Endothelial cell of hepatic sinusoid (primary cell): ENCODE results near the gene FAM209B.
"Not testable (repeated sequence)": the region's sequence is repeated elsewhere in the genome, so short reads cannot be mapped to it uniquely, and the experiment has no call there.

Source experiments
- in situ Hi-C: cut with HindIII; loops from 2 replicates; pipeline ENCODE4 v1.10.0; 2017; ENCODE audit warnings: low sequenced_read_pairs

Gene FAM209B

DNA sequence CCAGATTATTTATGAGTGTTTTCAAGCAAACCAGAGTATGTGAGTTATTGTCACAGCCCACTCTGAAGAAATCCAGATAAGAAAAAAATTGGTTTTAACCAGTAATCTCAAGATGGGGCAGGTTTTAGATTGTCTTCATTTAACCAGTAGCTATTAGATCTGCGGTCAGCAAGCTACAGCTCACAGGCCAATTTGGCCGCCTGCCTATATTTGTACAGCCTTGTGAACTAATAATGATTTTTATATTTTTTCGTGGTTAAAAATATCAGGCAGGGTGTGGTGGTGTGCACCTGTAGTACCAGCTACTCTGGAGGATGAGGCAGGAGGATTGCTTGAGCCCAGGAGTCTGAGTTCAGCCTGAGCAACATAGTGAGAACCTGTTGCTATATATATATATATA is 5.0 kb downstream of the FAM209B start:
- in situ Hi-C loops, result no loop called here

DNA sequence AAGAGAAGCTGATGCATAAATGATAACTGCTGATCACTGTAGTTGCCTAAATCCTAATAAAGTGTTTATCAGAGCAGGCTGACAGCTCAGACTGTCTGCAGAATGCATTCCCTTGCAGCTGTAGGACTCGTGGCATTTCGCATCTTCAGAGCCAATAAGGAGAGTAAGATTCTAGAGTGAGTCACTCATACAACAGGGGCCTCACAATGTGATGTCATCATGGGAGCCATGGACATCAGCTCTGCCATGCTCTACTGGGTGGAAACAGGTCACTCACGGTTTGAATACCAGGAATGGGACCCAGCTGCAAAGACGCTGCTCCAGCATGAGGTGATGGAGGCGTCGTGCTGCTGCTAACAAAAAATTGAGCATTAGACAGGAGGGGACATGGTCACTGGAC is 7.4 kb downstream of the FAM209B start:
- in situ Hi-C loops, result no loop called here

DNA sequence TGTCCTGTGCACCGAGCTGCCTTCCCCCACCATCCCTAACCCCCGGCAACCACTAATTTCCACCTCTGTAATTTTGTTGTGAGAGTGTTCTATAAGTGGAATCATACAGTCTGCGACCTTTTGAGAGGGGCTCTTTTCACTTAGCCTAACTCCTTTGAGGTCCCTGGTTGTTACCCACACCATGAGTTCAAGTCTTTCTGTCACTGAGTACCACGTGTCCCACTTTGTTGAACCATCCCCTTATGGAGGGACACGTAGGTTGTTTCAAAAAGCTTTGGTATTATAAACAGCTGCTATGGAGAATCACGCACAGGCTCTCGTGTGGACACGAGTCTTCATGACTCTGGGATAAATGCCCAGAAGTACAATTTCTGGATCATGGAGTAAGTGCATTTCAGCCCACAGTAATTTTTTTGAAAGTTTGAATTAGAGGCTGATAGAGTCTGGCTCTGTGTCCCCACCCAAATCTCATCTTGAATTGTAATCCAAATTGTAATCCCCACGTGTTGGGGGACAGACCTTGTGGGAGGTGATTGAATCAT is 9.5 kb downstream of the FAM209B start:
- in situ Hi-C loops, result no loop called here

DNA sequence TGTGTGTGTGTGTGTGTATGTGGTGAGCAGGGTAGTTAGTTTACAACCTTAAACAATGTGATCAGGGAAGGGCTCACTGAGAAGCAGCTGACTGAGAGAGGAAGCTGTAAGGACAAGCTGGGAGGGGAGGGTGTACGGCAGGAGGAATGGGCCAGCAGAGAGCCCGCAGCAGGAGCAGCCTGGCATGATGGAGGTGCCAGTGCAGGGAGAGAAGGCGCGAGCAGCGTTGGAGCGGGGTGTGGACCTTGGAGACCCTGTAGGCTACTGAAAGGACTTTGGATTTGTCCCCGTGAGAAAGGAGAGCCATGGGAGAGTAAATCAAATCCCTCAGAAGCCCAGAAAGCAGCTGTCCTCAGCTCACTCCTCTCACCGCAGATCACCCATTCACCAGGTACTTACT is 18.5 kb downstream of the FAM209B start:
- in situ Hi-C loops, result no loop called here

DNA sequence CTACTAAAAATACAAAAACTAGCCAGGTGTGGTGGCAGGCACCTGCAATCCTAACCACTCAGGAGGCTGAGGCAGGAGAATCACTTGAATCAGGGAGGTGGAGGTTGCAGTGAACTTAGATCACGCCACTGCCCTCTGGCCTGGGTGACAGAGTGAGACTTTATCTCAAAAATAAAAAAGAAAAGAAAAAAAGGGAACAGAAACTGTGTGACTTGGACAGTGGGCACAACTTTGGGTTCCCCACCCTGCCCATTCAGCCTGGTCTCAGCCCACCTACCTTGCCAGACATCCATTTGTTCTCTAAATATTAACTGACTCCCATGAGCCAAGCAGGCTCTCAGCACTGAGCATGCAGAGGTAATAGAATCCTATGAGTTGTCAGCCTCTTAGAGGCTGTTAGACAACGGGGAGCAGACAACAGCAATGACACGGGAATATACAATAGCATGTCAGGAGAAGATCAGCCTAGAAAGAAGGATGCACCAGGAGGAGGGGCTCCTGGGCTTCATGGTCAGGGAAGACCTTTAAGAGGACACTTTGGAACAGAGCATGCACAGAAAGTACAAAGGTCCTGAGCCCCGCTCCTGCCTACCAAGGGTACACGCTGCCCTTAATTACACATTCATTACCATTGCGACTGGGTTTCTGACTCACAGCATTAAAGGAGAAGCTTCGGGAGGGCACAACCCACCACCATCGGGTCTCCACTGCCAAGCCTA is 20.0 kb downstream of the FAM209B start:
- in situ Hi-C loops, result no loop called here

DNA sequence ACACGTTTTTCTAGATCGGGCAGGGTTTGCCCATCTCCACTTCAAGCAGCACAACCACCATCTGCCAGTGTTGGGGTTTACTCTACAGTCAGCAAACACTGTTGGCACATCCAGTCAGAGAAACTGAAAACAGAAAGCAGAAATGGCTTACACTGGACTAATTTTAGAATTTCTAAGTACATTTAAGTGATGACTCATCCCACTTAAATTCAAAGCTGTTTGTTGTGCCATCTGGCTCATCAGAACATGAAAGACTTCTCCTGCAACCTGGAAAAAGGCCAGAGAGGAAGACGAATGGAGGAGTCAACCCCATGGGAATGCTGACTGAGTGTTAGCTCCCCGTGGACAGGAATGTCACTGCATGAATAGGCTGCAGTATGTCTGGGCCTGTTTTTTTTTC is 21.8 kb downstream of the FAM209B start:
- in situ Hi-C loops, result no loop called here

DNA sequence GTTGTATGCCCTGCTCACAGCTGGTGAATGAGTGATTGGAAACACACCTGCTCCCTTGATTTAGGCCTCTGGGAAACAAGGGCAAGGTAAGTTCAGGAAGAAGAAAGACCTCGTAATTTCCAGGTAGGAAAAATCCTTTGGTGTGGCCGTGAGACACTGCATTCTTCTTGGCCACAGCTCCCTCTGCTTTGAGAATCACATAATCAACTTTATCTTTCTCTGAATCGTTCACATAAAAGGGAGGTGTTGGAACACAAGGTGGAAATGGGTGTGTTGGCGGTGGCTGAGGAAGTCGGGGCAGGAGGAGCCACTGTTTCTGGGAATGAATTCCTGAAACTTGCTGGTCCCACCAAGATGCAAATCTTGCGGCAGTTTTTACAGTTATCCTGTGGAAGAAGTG is 25.9 kb downstream of the FAM209B start:
- in situ Hi-C loops, result no loop called here

DNA sequence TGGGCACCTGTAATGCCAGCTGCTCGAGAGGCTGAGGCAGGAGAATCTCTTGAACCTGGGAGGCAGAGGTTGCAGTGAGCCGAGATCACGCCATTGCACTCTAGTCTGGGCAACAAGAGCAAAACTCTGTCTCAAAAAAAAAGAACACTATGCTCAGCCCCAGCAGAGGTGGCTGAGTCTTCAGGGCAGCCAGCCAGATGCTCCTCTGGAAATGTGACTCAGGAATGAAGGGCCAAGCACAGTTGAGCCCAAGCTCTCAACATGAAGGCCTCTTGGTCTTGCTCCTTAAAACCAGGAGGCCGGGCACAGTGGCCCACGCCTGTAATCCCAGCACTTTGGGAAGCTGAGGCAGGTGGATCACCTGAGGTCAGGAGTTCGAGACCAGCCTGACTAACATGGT is 31.5 kb downstream of the FAM209B start:
- in situ Hi-C loops, result not testable (repeated sequence)

DNA sequence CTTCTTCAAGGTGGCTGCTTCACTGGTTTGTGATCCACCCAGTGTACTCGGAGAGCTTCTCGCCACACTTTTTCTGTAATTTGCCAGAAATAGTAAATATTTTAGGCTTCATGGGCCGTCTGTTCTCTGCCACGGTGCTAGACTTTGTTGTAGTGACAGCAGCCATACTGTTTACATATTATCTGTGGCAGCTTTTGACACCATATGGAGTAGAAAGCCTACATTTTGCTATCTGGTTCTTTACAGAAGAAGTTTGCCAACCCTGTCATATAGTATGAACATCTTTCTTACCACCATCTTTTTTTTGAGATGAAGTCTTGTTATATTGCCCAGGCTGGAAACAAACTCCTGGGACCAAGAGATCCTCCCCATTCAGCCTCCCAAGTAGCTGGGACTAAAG is 32.5 kb downstream of the FAM209B start:
- in situ Hi-C loops, result no loop called here

DNA sequence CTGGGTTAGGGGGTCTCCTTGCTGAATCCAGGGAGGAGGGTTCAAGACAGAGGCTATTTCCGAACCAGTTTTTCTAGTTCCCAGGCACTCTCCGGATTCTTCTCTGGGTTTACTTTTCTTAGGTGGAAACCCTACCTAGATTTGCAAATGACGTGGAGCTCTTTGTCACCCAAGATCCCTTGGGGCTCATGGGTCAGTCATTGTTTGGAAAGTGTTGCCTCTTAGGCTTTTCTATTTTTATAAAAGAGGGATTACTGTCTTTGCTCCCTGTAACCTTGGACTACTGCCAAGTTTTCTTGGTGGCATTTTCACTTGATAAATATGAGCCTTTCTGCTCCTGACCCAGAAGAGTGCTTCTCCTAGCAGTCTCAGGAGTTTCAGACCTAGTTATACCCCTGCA is 33.6 kb downstream of the FAM209B start:
- in situ Hi-C loops, result no loop called here

DNA sequence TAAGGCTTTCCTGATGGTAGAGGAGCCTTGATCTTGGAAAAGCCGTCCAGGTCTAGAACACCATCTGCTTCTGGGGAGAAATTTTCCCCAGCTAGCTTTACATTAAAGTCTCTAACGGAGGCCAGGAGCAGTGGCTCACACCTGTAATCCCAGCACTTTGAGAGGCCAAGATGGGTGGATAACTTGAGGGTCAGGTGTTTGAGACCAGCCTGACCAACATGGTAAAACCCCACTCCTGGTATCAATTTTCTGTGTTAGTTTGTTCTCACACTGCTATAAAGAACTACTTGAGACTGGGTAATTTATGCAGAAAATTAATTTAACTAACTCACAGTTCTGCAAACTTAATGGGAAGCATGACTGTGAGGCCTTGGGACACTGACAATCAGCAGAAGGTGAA is 37.8 kb downstream of the FAM209B start:
- in situ Hi-C loops, result no loop called here

DNA sequence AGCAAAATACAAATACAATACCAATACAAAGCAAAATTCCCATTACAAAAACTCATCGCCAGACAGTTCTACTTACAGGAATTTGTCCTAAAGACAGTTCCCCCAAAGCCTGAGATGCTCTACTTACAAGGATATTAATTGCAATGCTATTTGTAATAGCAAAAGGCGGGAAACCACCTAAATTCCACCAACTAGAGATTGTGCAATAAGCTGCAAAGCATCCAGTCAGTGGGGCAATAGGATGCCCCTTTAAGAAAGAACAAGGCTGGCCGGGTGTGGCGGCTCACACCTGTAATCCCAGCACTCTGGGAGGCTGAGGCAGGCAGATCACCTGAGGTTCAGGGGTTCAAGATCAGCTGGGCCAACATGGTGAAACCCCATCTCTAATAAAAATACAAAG is 39.1 kb downstream of the FAM209B start:
- in situ Hi-C loops, result no loop called here

DNA sequence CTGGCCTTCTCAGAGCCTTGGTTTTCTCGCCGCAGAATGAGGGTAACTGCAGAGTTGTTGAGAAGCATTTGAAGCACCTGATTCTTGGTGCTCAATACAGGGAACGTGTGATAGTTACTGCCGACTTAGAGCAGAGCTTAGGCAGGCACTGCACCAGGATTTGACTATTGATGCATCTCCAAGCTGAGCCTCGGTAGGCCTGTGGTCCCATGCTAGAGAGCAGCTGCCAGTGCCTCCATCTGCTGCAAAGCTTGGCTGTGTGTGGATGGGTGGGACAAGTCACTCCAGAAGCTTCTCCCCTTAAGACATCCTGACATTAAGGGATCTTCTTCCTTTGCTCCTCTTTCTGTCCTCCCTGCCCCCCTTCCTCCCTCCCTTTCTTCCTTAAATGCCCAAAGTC is 40.9 kb downstream of the FAM209B start:
- in situ Hi-C loops, result no loop called here

DNA sequence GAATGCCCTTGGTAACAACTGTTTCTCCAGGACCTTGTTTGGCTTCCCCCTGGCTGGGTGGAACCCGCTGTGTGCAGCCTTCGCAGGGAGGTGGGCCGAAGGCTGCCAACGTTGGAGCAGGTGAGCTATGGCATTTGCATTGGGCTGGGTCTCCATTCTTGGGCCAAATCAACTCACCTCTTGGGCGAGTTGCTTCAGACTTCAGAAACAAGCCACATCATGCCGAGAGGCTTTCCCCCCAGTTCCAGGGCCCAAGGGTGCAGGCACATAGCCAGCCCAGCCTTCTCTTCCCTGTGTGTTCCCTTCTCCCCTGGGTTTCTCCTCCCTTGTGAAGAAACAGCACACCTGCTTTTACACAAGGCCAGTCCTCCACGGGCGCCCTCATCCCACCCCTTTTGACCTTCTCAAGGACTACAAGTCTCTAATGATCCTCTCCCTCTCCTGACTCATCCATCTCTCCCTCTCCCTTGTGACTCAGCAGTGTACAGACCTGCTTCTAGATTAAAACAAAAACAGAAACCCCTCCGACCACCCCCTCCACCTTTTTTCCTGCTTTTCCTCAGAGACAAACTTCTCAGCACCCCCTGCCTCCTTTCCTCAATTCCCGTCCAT is 41.6 kb downstream of the FAM209B start:
- in situ Hi-C loops, result no loop called here

DNA sequence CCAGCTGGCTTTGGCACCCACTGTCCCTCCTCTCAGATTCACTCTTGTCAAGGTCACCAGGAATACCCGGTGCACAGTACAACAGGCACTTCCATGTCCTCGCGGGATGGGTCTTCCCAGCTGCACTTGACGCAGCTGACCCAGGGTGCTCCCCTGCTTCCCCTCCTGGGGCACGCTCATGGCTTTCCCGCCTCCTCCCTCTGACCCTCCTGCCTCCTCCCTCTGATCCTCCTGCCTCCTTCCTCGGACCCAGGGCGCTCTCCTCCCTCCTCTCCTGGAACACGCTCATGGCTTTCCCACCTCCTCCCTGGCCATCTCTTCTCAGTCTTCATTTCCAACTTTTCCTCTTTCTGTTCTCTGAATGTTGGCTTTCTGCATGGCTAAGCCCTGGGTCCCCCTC is 42.1 kb downstream of the FAM209B start:
- in situ Hi-C loops, result no loop called here

DNA sequence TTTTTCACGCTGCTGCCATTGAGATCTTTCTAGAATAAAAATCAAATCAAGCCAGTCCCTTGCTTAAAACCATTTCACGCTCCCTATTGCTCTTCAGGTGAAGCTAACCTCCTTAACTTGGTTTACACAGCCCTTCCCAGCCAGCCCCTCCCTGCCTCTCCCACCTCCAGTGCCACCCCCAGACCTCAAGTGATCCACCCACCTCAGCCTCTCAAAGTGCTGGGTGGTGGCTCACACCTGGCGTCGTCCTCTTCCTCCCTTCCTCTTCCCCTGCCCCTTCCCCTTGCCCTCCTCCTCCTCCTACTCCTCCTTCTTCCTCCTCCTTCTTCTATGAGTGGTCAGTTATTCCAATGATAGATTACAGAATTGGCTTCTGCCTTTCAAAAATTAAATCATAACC is 42.9 kb downstream of the FAM209B start:
- in situ Hi-C loops, result no loop called here

DNA sequence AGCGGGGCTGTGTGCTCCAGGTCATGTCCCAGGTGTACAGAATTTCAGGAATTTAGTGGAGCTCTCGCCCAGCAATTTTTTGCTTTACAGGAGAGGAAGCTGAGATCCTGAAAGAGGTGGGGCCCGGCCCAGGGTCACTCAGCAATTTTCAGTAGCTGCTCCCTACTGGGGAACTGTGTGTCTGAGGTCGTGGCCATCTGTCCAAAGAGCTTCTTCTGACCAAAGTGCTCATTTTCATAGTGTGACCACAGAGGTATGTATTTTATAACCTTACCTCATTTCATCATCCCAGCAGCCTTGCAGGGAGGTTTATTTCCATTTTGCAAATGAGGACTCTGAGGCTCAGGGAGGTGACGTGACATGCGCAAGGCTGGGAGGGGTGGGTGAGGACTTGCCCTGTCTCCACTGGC is 46.3 kb downstream of the FAM209B start:
- in situ Hi-C loops, result no loop called here

DNA sequence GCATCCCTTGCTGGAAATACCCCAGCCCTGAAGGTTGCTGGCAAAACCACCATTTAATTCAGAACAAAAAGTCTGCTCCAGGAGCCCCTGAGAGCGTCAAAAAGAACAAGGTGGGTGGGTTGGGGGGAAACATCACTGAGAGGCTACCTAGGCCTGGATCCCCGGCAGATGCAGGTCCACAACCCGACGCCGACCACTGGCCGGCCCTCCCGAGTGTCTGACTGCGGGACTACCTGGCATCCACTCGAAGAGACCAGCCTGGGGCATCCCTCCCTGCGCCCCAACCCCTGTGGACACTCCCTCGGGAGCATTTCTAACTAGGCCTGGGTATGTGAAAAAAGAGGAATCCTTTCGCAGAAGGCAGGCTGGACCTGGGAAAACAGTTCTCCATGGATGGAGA is 47.2 kb downstream of the FAM209B start:
- in situ Hi-C loops, result no loop called here

DNA sequence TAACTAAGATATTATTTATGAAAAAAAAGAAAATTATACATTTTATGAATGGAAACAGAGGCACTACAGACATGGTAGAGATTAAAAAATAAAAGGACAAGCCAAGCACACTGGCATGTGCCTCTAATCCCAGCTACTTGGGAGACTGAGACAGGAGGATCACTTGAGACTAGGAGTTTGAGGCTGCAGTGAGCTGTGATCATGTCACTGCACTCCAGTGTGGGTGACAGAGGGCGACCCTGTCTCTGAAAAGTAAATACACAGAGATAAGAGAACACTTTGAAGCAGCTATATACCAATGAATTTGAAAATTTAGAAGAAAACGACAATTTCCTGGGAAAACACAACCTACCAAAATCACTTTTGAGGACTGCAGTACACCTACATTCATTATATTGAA is 48.7 kb downstream of the FAM209B start:
- in situ Hi-C loops, result no loop called here

DNA sequence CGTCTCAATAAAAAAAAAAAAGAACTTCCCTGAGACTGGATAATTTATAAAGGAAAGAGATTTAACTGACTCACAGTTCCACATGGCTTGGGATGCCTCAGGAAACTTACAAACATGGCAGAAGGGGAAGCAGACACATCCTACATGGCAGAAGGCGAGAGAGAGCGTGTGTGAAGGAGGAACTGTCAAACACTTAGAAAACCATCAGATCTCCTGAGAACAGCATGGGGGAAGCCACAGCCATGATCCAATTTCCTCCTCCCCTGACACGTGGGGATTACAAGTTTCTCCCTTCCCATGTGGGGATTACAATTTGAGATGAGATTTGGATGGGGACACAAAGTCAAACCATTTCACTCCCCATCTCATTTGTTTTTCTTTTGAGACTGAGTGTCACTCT is 49.5 kb downstream of the FAM209B start:
- in situ Hi-C loops, result no loop called here

DNA sequence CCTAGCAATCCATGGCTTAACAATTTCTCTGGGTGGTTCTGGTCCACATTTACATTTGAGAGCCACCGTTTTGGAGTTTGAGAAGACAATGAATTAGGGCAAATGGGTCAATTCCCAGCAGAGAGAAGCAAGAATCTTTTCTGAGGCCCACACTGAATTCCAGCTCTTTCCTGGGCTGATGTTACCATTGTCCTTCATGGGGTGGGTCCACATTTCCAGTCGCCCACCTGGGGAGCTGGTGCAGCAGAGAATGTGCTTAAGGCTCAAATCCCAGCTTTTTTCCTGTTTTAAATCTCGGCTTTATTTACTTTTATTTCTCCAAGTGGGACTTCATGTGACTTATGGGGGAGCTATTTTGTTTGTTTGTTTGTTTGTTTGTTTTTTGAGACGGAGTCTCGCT is 51.9 kb downstream of the FAM209B start:
- in situ Hi-C loops, result no loop called here
